HEK293 (cell line): Measurements from ENCODE around the gene CREBBP.

Experiments used
- HOXD13 ChIP-seq: sonication (generic); formaldehyde crosslinking; IDR thresholded peaks from 2 replicates; pipeline ENCODE4 v1.8.0; 2022; ENCODE audit warnings: missing genetic modification reagents, borderline replicate concordance
- ZNF302 ChIP-seq: fragments of 450-650 bp; formaldehyde crosslinking; IDR thresholded peaks from 2 replicates; pipeline ENCODE4 v1.5.1; 2016; ENCODE audit warnings: missing biosample characterization, missing genetic modification characterization, low read depth
- ZNF660 ChIP-seq: fragments of 450-650 bp; IDR thresholded peaks from 2 replicates; pipeline ENCODE4 v1.5.1; 2018; ENCODE audit warnings: missing biosample characterization, mild to moderate bottlenecking, missing genetic modification characterization
- ZNF677 ChIP-seq: fragments of 450-650 bp; IDR thresholded peaks from 2 replicates; pipeline ENCODE4 v1.5.0; 2018; ENCODE audit warnings: missing biosample characterization, mild to moderate bottlenecking, missing genetic modification characterization, moderate library complexity

GRCh38 chr16:3890091-3890490 lies 9.6 kb upstream of the CREBBP start:
- TF ChIP-seq HOXD13 (CRISPR knock-in tag) (no peak), ZNF677 (no peak), ZNF302 (no peak), ZNF660 (tag by site-specific recombination) (no peak)
